ENCODE measurements around the gene SPOP.

The SPOP gene

GRCh38 chr17:49582055-49582722 lies 95.7 kb downstream of the SPOP start:
- TF ChIP-seq CTCF (IDR thresholded peaks at IDR 0.05; ENCODE audit: low read depth, low read length), result no peak
- DNase-seq, result no peak
- no peaks in the 10 kb centered on the region; the same call in 1 of the 2 replicates for H3K36me3 ChIP-seq
- H3K4me3 ChIP-seq (ENCODE audit: low read depth, low read length), result no peak overlapping the region
- H3K9me3 ChIP-seq (ENCODE audit: severe bottlenecking), result no peaks in the 10 kb centered on the region
- no peak overlapping the region for H3K27ac ChIP-seq
- H3K27me3 ChIP-seq (ENCODE audit: insufficient read depth, low read depth, severe bottlenecking), result peaks cover 2% of the 10 kb centered on the region

GRCh38 chr17:49581648-49581998 lies 96.3 kb downstream of the SPOP start:
- Histone ChIP-seq H3K36me3 (no peaks in the 10 kb centered on the region; the same call in 1 of the 2 replicates), H3K27ac (no peak overlapping the region), H3K9me3 (ENCODE audit: severe bottlenecking) (no peaks in the 10 kb centered on the region), H3K27me3 (ENCODE audit: insufficient read depth, low read depth, severe bottlenecking) (peaks cover 5% of the 10 kb centered on the region), H3K4me3 (ENCODE audit: low read depth, low read length) (no peak overlapping the region)
- TF ChIP-seq CTCF (IDR thresholded peaks at IDR 0.05; ENCODE audit: low read depth, low read length), result no peak
- no peak for DNase-seq

GRCh38 chr17:49580981-49581647 lies 96.8 kb downstream of the SPOP start:
- no peaks in the 10 kb centered on the region for H3K9me3 ChIP-seq (ENCODE audit: severe bottlenecking)
- peaks cover 5% of the 10 kb centered on the region for H3K27me3 ChIP-seq (ENCODE audit: insufficient read depth, low read depth, severe bottlenecking)
- no peaks in the 10 kb centered on the region; the same call in 1 of the 2 replicates for H3K36me3 ChIP-seq
- no peak overlapping the region for H3K4me3 ChIP-seq (ENCODE audit: low read depth, low read length)
- no peak overlapping the region for H3K27ac ChIP-seq
- TF ChIP-seq CTCF (IDR thresholded peaks at IDR 0.05; ENCODE audit: low read depth, low read length), result no peak
- no peak for DNase-seq

GRCh38 chr17:49580055-49580721 lies 97.7 kb downstream of the SPOP start:
- DNase-seq, result no peak
- H3K27ac ChIP-seq, result no peak overlapping the region
- no peaks in the 10 kb centered on the region; the same call in 1 of the 2 replicates for H3K36me3 ChIP-seq
- H3K4me3 ChIP-seq (ENCODE audit: low read depth, low read length), result no peak overlapping the region
- H3K27me3 ChIP-seq (ENCODE audit: insufficient read depth, low read depth, severe bottlenecking), result peaks cover 5% of the 10 kb centered on the region
- no peaks in the 10 kb centered on the region for H3K9me3 ChIP-seq (ENCODE audit: severe bottlenecking)
- no peak for TF ChIP-seq CTCF (IDR thresholded peaks at IDR 0.05; ENCODE audit: low read depth, low read length)

GRCh38 chr17:49579522-49579921 lies 98.4 kb downstream of the SPOP start:
- Histone ChIP-seq H3K4me3 (ENCODE audit: low read depth, low read length) (no peak overlapping the region), H3K27ac (no peak overlapping the region), H3K9me3 (ENCODE audit: severe bottlenecking) (no peaks in the 10 kb centered on the region), H3K36me3 (no peaks in the 10 kb centered on the region; the same call in 1 of the 2 replicates), H3K27me3 (ENCODE audit: insufficient read depth, low read depth, severe bottlenecking) (peaks cover 5% of the 10 kb centered on the region)
- TF ChIP-seq CTCF (IDR thresholded peaks at IDR 0.05; ENCODE audit: low read depth, low read length), result no peak
- no peak for DNase-seq
